GM13977 (cell line): ENCODE measurements around the gene MLN.

Experiments used
- DNase-seq: peaks from one replicate; pipeline ENCODE4 v3.0.0; 2012; ENCODE audit warnings: low spot score
- CTCF ChIP-seq: IDR thresholded peaks from 2 replicates; pipeline ENCODE4 v1.5.1; 2012; ENCODE audit warnings: mild to moderate bottlenecking, control low read depth; ENCODE audit not compliant: insufficient read depth; ENCODE audit errors: extremely low read depth, missing control alignments
- in situ Hi-C: fragments of 300-500 bp; cut with MboI; formaldehyde crosslinking; loops from one replicate; pipeline ENCODE4 v1.12.0; 2022; ENCODE audit warnings: low sequenced_read_pairs, low pct_unique_long_range_greater_than_20kb, mixed read lengths, inconsistent platforms; ENCODE audit not compliant: unreplicated experiment

The MLN gene

GRCh38 chr6:33772082-33772830 is 31.5 kb downstream of the MLN start:
- no peak for DNase-seq
- in situ Hi-C loops, result no loop called here

GRCh38 chr6:33771146-33772081 is 32.4 kb downstream of the MLN start:
- peak; percentile 84 for DNase-seq
- in situ Hi-C loops, result no loop called here
- peak; percentile 97 for TF ChIP-seq CTCF

More at GRCh38 chr6:33772082-33772830, 31.5 kb downstream of the MLN start:
- no peak for TF ChIP-seq CTCF

GRCh38 chr6:33770833-33771145 is 33.0 kb downstream of the MLN start:
- DNase-seq, result no peak
- TF ChIP-seq CTCF, result no peak
- in situ Hi-C loops, result no loop called here

- DNase-seq, result no peak
- no peak for TF ChIP-seq CTCF
- in situ Hi-C loops, result no loop called here
Measured at GRCh38 chr6:33770124-33770832, 33.5 kb downstream of the MLN start.

GRCh38 chr6:33769248-33769821 is 34.5 kb downstream of the MLN start:
- in situ Hi-C loops, result no loop called here
- TF ChIP-seq CTCF, result no peak
- no peak for DNase-seq

- TF ChIP-seq CTCF, result peak; percentile 80
- peak; percentile 84 for DNase-seq
- in situ Hi-C loops, result no loop called here
Measured at GRCh38 chr6:33768644-33769120, 35.1 kb downstream of the MLN start.
